Measurements from ENCODE around the gene ZSWIM1. TPM values are rescaled to one million over a fixed set of nuclear protein-coding genes. Genes with fewer than 3 reads are reported as not detected.
"Not testable (repeated sequence)": the region's sequence is repeated elsewhere in the genome, so short reads cannot be mapped to it uniquely, and the experiment has no call there.

ZSWIM1 gene
- total RNA-seq, 1 donor from 2014 or later: 10.7 TPM

DNA sequence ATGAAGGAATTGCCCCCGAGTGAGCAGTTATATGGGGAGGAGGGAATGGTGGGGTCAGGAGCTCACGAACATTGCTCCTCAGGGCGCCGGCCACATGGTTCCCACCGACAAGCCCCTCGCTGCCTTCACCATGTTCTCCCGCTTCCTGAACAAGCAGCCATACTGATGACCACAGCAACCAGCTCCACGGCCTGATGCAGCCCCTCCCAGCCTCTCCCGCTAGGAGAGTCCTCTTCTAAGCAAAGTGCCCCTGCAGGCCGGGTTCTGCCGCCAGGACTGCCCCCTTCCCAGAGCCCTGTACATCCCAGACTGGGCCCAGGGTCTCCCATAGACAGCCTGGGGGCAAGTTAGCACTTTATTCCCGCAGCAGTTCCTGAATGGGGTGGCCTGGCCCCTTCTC, 17.3 kb downstream of the ZSWIM1 start:
- H3K27ac ChIP-seq: no peak overlapping the region
- H3K79me2 ChIP-seq (ENCODE audit: low read depth): no peaks in the 10 kb centered on the region
- Mint-ChIP-seq H3K36me3 (peaks cover 15% of the 10 kb centered on the region), H3K27me3 (ENCODE audit: insufficient read depth, low read depth) (peaks cover 10% of the 10 kb centered on the region), H3K4me1 (peaks cover 11% of the 10 kb centered on the region), H3K9me3 (no peaks in the 10 kb centered on the region), H3K4me3 (no peak overlapping the region), H3K27ac (no peak overlapping the region)
- TF ChIP-seq EZH2phosphoT487 (IDR thresholded peaks at IDR 0.05) (no peak), EZH2 (IDR thresholded peaks at IDR 0.05) (no peak)
- TF ChIP-seq, protein P1, sequence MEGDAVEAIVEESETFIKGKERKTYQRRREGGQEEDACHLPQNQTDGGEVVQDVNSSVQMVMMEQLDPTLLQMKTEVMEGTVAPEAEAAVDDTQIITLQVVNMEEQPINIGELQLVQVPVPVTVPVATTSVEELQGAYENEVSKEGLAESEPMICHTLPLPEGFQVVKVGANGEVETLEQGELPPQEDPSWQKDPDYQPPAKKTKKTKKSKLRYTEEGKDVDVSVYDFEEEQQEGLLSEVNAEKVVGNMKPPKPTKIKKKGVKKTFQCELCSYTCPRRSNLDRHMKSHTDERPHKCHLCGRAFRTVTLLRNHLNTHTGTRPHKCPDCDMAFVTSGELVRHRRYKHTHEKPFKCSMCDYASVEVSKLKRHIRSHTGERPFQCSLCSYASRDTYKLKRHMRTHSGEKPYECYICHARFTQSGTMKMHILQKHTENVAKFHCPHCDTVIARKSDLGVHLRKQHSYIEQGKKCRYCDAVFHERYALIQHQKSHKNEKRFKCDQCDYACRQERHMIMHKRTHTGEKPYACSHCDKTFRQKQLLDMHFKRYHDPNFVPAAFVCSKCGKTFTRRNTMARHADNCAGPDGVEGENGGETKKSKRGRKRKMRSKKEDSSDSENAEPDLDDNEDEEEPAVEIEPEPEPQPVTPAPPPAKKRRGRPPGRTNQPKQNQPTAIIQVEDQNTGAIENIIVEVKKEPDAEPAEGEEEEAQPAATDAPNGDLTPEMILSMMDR (IDR thresholded peaks at IDR 0.05): no peak
- H3K4me3 ChIP-seq: no peak overlapping the region
- H2AFZ ChIP-seq (replicated peaks): no peak overlapping the region
- H3F3A ChIP-seq (ENCODE audit: low read depth): no peaks in the 10 kb centered on the region
- no peaks in the 10 kb centered on the region for H3K4me1 ChIP-seq
- H3K9me3 ChIP-seq (ENCODE audit: low read depth): no peaks in the 10 kb centered on the region
- DNase-seq (ENCODE audit: low spot score): no peak
- H3K9ac ChIP-seq: no peak overlapping the region
- no peaks in the 10 kb centered on the region for H4K20me1 ChIP-seq (ENCODE audit: low read depth)
- H3K36me3 ChIP-seq: no peaks in the 10 kb centered on the region
- H3K27me3 ChIP-seq: no peaks in the 10 kb centered on the region
- H3K4me2 ChIP-seq: no peak overlapping the region

DNA sequence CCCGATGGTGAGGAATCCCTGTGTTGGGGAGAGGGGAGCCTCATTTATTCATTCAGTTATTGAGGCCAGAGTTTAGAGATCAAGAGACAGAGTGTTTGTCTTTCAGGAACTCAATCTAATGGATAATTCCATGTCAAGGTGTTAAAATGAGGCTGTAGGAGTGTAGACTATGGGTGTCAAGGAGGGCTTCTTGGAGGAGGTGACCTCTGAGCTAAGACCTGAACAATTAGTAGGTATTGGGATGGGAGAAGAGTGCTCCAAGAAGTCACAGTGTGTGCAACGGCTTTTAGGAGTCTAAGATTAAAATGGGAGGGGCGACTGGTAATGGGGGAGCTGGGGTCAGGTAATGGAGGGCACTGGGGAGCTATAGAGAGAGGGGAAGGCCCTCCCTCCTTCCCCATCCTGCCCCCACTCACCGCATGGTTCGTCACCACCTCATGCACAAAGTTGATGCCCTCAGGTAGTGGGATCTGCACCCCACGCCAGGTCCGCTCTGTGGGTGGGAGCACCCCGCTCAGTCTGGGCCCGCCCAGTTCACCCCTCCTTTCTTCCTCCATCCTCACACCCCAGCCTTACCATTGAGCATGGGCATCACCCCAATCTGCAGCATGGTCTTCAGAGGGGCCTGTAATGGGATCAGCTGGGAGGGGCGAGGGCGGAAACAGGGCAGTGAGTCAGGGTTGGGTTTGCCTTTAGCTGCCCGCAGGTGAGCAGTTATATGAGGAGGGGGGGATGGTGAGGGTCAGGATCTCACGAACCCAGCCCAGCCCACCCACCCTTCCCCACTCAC, 18.2 kb downstream of the ZSWIM1 start:
- Mint-ChIP-seq H3K36me3 (peaks cover 14% of the 10 kb centered on the region), H3K9me3 (no peaks in the 10 kb centered on the region), H3K4me1 (peaks cover 3% of the 10 kb centered on the region), H3K27ac (no peak overlapping the region), H3K4me3 (no peak overlapping the region), H3K27me3 (ENCODE audit: insufficient read depth, low read depth) (peaks cover 8% of the 10 kb centered on the region)
- Histone ChIP-seq H3F3A (ENCODE audit: low read depth) (no peaks in the 10 kb centered on the region), H4K20me1 (ENCODE audit: low read depth) (no peaks in the 10 kb centered on the region), H3K27ac (no peak overlapping the region), H3K4me1 (no peaks in the 10 kb centered on the region), H3K4me2 (no peak overlapping the region), H3K79me2 (ENCODE audit: low read depth) (no peaks in the 10 kb centered on the region), H3K4me3 (no peak overlapping the region), H2AFZ (replicated peaks) (no peak overlapping the region), H3K36me3 (no peaks in the 10 kb centered on the region), H3K9me3 (ENCODE audit: low read depth) (no peaks in the 10 kb centered on the region), H3K9ac (no peak overlapping the region), H3K27me3 (no peaks in the 10 kb centered on the region)
- TF ChIP-seq EZH2phosphoT487 (IDR thresholded peaks at IDR 0.05) (no peak), EZH2 (IDR thresholded peaks at IDR 0.05) (no peak)
- TF ChIP-seq, protein P1 (IDR thresholded peaks at IDR 0.05): no peak
- DNase-seq (ENCODE audit: low spot score): no peak

DNA sequence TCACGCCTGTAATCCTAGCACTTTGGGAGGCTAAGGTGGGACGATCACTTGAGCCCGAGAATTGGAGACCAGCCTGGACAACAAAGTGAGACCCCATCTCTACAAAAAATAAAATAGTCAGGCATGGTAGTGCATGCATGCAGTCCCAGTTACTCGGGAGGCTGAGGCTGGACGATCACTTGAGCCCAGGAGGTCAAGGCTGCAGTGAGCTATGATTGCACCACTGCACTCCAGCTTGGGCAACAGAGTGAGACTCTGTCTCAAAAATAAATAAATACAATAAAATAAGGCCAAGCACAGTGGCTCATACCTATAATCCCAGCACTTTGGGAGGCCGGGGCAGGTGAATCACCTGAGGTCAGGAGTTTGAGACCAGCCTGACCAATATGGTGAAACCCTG, 20.3 kb downstream of the ZSWIM1 start:
- H3K36me3 ChIP-seq; H4K20me1 ChIP-seq (ENCODE audit: low read depth); H3K27me3 Mint-ChIP-seq (ENCODE audit: insufficient read depth, low read depth): not testable (repeated sequence)

DNA sequence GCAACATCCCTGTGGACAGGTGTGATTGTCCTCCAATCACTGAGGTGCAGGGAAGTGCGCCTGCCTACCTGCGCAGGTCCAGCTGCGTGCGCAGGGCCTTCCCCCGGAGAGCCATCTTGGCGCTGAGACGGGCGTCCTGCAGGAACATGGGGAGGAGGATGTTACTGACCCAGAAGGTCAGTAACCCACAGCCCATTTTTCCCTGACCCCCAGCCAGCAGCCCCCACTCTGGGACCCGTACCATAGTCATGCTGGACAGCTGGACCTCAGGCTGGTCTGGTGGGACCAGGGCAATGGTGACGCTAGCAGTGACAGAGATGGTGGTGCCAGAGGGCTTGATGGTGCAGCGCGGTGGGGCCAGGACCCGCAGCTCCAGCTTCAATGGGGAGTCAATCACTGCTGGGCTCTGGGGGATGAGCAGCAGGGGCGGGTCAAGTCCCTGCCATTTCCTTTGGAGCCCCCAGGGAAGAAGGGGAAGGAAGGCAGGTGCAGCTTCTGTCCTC, 21.2 kb downstream of the ZSWIM1 start:
- no peak overlapping the region for H2AFZ ChIP-seq (replicated peaks)
- H3K27me3 ChIP-seq: no peaks in the 10 kb centered on the region
- H3K36me3 ChIP-seq: no peaks in the 10 kb centered on the region
- no peak overlapping the region for H3K27ac Mint-ChIP-seq
- no peaks in the 10 kb centered on the region for H3F3A ChIP-seq (ENCODE audit: low read depth)
- no peak overlapping the region for H3K27ac ChIP-seq
- DNase-seq (ENCODE audit: low spot score): no peak
- peaks cover 5% of the 10 kb centered on the region for H3K27me3 Mint-ChIP-seq (ENCODE audit: insufficient read depth, low read depth)
- no peaks in the 10 kb centered on the region for H3K9me3 ChIP-seq (ENCODE audit: low read depth)
- H3K9me3 Mint-ChIP-seq: no peaks in the 10 kb centered on the region
- H4K20me1 ChIP-seq (ENCODE audit: low read depth): no peaks in the 10 kb centered on the region
- no peak overlapping the region for H3K4me3 Mint-ChIP-seq
- H3K4me2 ChIP-seq: no peak overlapping the region
- peaks cover 18% of the 10 kb centered on the region for H3K36me3 Mint-ChIP-seq
- H3K9ac ChIP-seq: no peak overlapping the region
- no peaks in the 10 kb centered on the region for H3K4me1 Mint-ChIP-seq
- no peaks in the 10 kb centered on the region for H3K4me1 ChIP-seq
- H3K79me2 ChIP-seq (ENCODE audit: low read depth): no peaks in the 10 kb centered on the region
- TF ChIP-seq, protein P1 (IDR thresholded peaks at IDR 0.05): no peak
- no peak overlapping the region for H3K4me3 ChIP-seq

More for the DNA sequence above, 20.3 kb downstream of the ZSWIM1 start:
- not testable (repeated sequence) for H3K4me1 ChIP-seq; H3K9me3 Mint-ChIP-seq; H3K4me2 ChIP-seq; DNase-seq (ENCODE audit: low spot score); H3K27me3 ChIP-seq; H3F3A ChIP-seq (ENCODE audit: low read depth); H3K4me1 Mint-ChIP-seq; H3K4me3 ChIP-seq; H3K27ac ChIP-seq; H3K27ac Mint-ChIP-seq; H2AFZ ChIP-seq (replicated peaks); H3K9ac ChIP-seq; H3K4me3 Mint-ChIP-seq; H3K9me3 ChIP-seq (ENCODE audit: low read depth); H3K79me2 ChIP-seq (ENCODE audit: low read depth)
- H3K36me3 Mint-ChIP-seq: peaks cover 18% of the 10 kb centered on the region
